Activated naive CD4-positive, alpha-beta T cell treated with anti-CD3 and anti-CD28 coated beads, Interleukin-2, amount 10 ng/mL, durations not matched to agents 7 days and 5 days (primary cell): ENCODE results near the gene VIL1.

Source experiments
- CTCF ChIA-PET: fragments of 350-600 bp; sonication (Branson Sonifier 250); formaldehyde crosslinking; loops from one replicate; lab custom pipeline; 2021; ENCODE audit warnings: antibody characterized with exemption; lab: Charles Lee
- DNase-seq: peaks from one replicate; pipeline ENCODE4 v3.0.0-alpha.2; 2020
- H3K27ac Mint-ChIP-seq: one replicate; pipeline ENCODE4 v1.8.0; 2021; ENCODE audit warnings: mild to moderate bottlenecking, moderate library complexity, mixed read lengths
- H3K27me3 Mint-ChIP-seq: one replicate; pipeline ENCODE4 v1.8.0; 2021; ENCODE audit warnings: mild to moderate bottlenecking, mixed read lengths
- H3K36me3 Mint-ChIP-seq: one replicate; pipeline ENCODE4 v1.8.0; 2021; ENCODE audit warnings: mixed read lengths
- H3K4me1 Mint-ChIP-seq: one replicate; pipeline ENCODE4 v1.8.0; 2021; ENCODE audit warnings: mixed read lengths
- H3K4me3 Mint-ChIP-seq: one replicate; pipeline ENCODE4 v1.8.0; 2021; ENCODE audit warnings: mild to moderate bottlenecking, moderate library complexity, mixed read lengths
- H3K9me3 Mint-ChIP-seq: one replicate; pipeline ENCODE4 v1.8.0; 2021; ENCODE audit warnings: mixed read lengths

The VIL1 gene

GRCh38 chr2:218418717-218419458 lies at the start of gene VIL1:
Gene VIL1 (plus strand): TSS chr2:218419123. CDS start chr2:218423779, 4,656 bp downstream.
- CTCF ChIA-PET = no interaction called here
- Mint-ChIP-seq H3K4me1 (no peaks in the 10 kb centered on the region), H3K27ac (no peak within 1 kb of the TSS), H3K36me3 (no peaks in the 10 kb centered on the region), H3K27me3 (peaks cover 25% of the 10 kb centered on the region), H3K4me3 (no peak within 1 kb of the TSS), H3K9me3 (no peaks in the 10 kb centered on the region)
- no peak for DNase-seq

- Mint-ChIP-seq H3K27ac (no peak overlapping the region), H3K27me3 (peaks cover 59% of the 10 kb centered on the region), H3K4me3 (no peak overlapping the region), H3K36me3 (no peaks in the 10 kb centered on the region), H3K4me1 (peaks cover 36% of the 10 kb centered on the region), H3K9me3 (no peaks in the 10 kb centered on the region)
- CTCF ChIA-PET = interaction anchor here (0.6 kb wide), 1 partner anchor 23 kb away, joined by 3 read pairs; no protein-coding TSS in a partner anchor
- DNase-seq = no peak
These were observed 49.6 kb upstream of the VIL1 start for GRCh38 chr2:218369330-218369729.

- no peak overlapping the region for H3K27ac Mint-ChIP-seq
- no peak overlapping the region for H3K4me3 Mint-ChIP-seq
- H3K9me3 Mint-ChIP-seq = no peaks in the 10 kb centered on the region
- no peaks in the 10 kb centered on the region for H3K36me3 Mint-ChIP-seq
- peaks cover 48% of the 10 kb centered on the region for H3K27me3 Mint-ChIP-seq
- no peak for DNase-seq
- peaks cover 34% of the 10 kb centered on the region for H3K4me1 Mint-ChIP-seq
- CTCF ChIA-PET = interaction anchor here (0.5 to 1.2 kb wide), 2 partner anchors 11 to 26 kb away, joined by 3 read pairs; no protein-coding TSS in a partner anchor
These were observed 48.4 kb upstream of the VIL1 start for GRCh38 chr2:218370410-218371063.

GRCh38 chr2:218371983-218372350 lies 47.0 kb upstream of the VIL1 start:
- H3K9me3 Mint-ChIP-seq = no peaks in the 10 kb centered on the region
- H3K4me1 Mint-ChIP-seq = peaks cover 26% of the 10 kb centered on the region
- H3K4me3 Mint-ChIP-seq = no peak overlapping the region
- no peak for DNase-seq
- H3K27ac Mint-ChIP-seq = no peak overlapping the region
- H3K27me3 Mint-ChIP-seq = peaks cover 35% of the 10 kb centered on the region
- no peaks in the 10 kb centered on the region for H3K36me3 Mint-ChIP-seq
- CTCF ChIA-PET = no interaction called here

- CTCF ChIA-PET = no interaction called here
- Mint-ChIP-seq H3K36me3 (no peaks in the 10 kb centered on the region), H3K4me3 (no peak overlapping the region), H3K9me3 (no peaks in the 10 kb centered on the region), H3K27ac (no peak overlapping the region), H3K4me1 (peaks cover 6% of the 10 kb centered on the region), H3K27me3 (peaks cover 24% of the 10 kb centered on the region)
- DNase-seq = no peak
These were observed 44.1 kb upstream of the VIL1 start for GRCh38 chr2:218374795-218375194.

- Mint-ChIP-seq H3K36me3 (no peaks in the 10 kb centered on the region), H3K27me3 (peaks cover 25% of the 10 kb centered on the region)
- no peak for DNase-seq
These were observed 43.7 kb upstream of the VIL1 start for GRCh38 chr2:218375212-218375611.

GRCh38 chr2:218378053-218378452 lies 40.9 kb upstream of the VIL1 start:
- DNase-seq = no peak
- H3K27ac Mint-ChIP-seq = no peak overlapping the region
- CTCF ChIA-PET = interaction anchor here (0.7 kb wide), 1 partner anchor 86 kb away, joined by 3 read pairs; no protein-coding TSS in a partner anchor

More at GRCh38 chr2:218375212-218375611, 43.7 kb upstream of the VIL1 start:
- CTCF ChIA-PET = no interaction called here
- H3K4me1 Mint-ChIP-seq = peaks cover 2% of the 10 kb centered on the region
- no peak overlapping the region for H3K27ac Mint-ChIP-seq
- H3K4me3 Mint-ChIP-seq = no peak overlapping the region
- no peaks in the 10 kb centered on the region for H3K9me3 Mint-ChIP-seq

GRCh38 chr2:218381916-218382366 lies 37.0 kb upstream of the VIL1 start, which contains the start of gene SLC11A1:
Gene SLC11A1 (plus strand): TSS chr2:218382273. CDS start chr2:218382369, 96 bp downstream.
- CTCF ChIA-PET = no interaction called here
- Mint-ChIP-seq H3K4me3 (no peak within 1 kb of the TSS), H3K4me1 (no peaks in the 10 kb centered on the region), H3K36me3 (no peaks in the 10 kb centered on the region), H3K27ac (no peak within 1 kb of the TSS), H3K9me3 (no peaks in the 10 kb centered on the region), H3K27me3 (peaks cover 73% of the 10 kb centered on the region)
- no peak for DNase-seq

More at GRCh38 chr2:218378053-218378452, 40.9 kb upstream of the VIL1 start:
- no peaks in the 10 kb centered on the region for H3K4me1 Mint-ChIP-seq
- no peaks in the 10 kb centered on the region for H3K9me3 Mint-ChIP-seq
- H3K36me3 Mint-ChIP-seq = no peaks in the 10 kb centered on the region
- H3K27me3 Mint-ChIP-seq = peaks cover 43% of the 10 kb centered on the region
- H3K4me3 Mint-ChIP-seq = no peak overlapping the region

GRCh38 chr2:218382785-218383184 lies 36.1 kb upstream of the VIL1 start:
- no peaks in the 10 kb centered on the region for H3K9me3 Mint-ChIP-seq
- CTCF ChIA-PET = interaction anchor here (1.1 kb wide), 1 partner anchor 11 kb away, joined by 3 read pairs; no protein-coding TSS in a partner anchor
- H3K4me1 Mint-ChIP-seq = peaks cover 7% of the 10 kb centered on the region

GRCh38 chr2:218383892-218384519 lies 34.9 kb upstream of the VIL1 start:
- no peaks in the 10 kb centered on the region for H3K36me3 Mint-ChIP-seq
- H3K4me1 Mint-ChIP-seq = peaks cover 7% of the 10 kb centered on the region
- H3K9me3 Mint-ChIP-seq = no peaks in the 10 kb centered on the region
- CTCF ChIA-PET = interaction anchor here (1.1 kb wide), 1 partner anchor 10 kb away, joined by 3 read pairs; no protein-coding TSS in a partner anchor
- no peak overlapping the region for H3K4me3 Mint-ChIP-seq
- H3K27ac Mint-ChIP-seq = no peak overlapping the region
- H3K27me3 Mint-ChIP-seq = peaks cover 80% of the 10 kb centered on the region
- DNase-seq = no peak

More at GRCh38 chr2:218382785-218383184, 36.1 kb upstream of the VIL1 start:
- H3K27ac Mint-ChIP-seq = no peak overlapping the region
- H3K27me3 Mint-ChIP-seq = peaks cover 81% of the 10 kb centered on the region
- H3K36me3 Mint-ChIP-seq = no peaks in the 10 kb centered on the region
- no peak for DNase-seq
- no peak overlapping the region for H3K4me3 Mint-ChIP-seq

GRCh38 chr2:218384975-218385374 lies 33.9 kb upstream of the VIL1 start:
- Mint-ChIP-seq H3K4me1 (peaks cover 7% of the 10 kb centered on the region), H3K9me3 (no peaks in the 10 kb centered on the region), H3K4me3 (no peak overlapping the region), H3K27ac (no peak overlapping the region), H3K36me3 (no peaks in the 10 kb centered on the region), H3K27me3 (peaks cover 77% of the 10 kb centered on the region)
- DNase-seq = no peak
- CTCF ChIA-PET = interaction anchor here (1.1 to 1.3 kb wide), 2 partner anchors 28 to 86 kb away, joined by 3 to 4 read pairs; partner anchors contain the start of gene CATIP

- CTCF ChIA-PET = interaction anchor here (0.6 to 1.1 kb wide), 2 partner anchors 27 to 115 kb away, joined by 3 read pairs; no protein-coding TSS in a partner anchor
- H3K4me3 Mint-ChIP-seq = no peak overlapping the region
- H3K27ac Mint-ChIP-seq = no peak overlapping the region
These were observed 32.2 kb upstream of the VIL1 start for GRCh38 chr2:218386505-218387368.

More at GRCh38 chr2:218386505-218387368, 32.2 kb upstream of the VIL1 start:
- peaks cover 71% of the 10 kb centered on the region for H3K27me3 Mint-ChIP-seq
- DNase-seq = no peak
- H3K36me3 Mint-ChIP-seq = no peaks in the 10 kb centered on the region
- H3K9me3 Mint-ChIP-seq = no peaks in the 10 kb centered on the region
- peaks cover 7% of the 10 kb centered on the region for H3K4me1 Mint-ChIP-seq
